Esophagus squamous epithelium (tissue), 5 donors: ENCODE data around the gene TBRG4. TPM values are rescaled to one million over a fixed set of nuclear protein-coding genes. Genes with fewer than 3 reads are reported as not detected.

Experiments used
- DNase-seq: peaks from one replicate; lab custom pipeline; 2025; lab: John Stamatoyannopoulos, UW
- H3K27ac ChIP-seq, 4 donors: fragments of 200-600 bp; sonication (generic); one replicate each; pipeline ENCODE4 v1.5.1; 2016 to 2019; ENCODE audit warnings: mild to moderate bottlenecking in 1 of 4
- H3K27me3 ChIP-seq, 4 donors: fragments of 200-600 bp; sonication (generic); 1 replicate in 3 of 4; 2 replicates in 1 of 4; pipeline versions ENCODE4 v1.5.1 to v1.6.0; 2017 to 2021; ENCODE audit warnings: antibody characterized with exemption in 1 of 4
- H3K36me3 ChIP-seq, 3 donors: fragments of 200-600 bp; sonication (generic); one replicate each; pipeline ENCODE4 v1.5.1; 2016 to 2019
- H3K4me1 ChIP-seq, 3 donors: fragments of 200-600 bp; sonication (generic); one replicate each; pipeline ENCODE4 v1.5.1; 2017 to 2019
- H3K4me3 ChIP-seq, 4 donors: fragments of 200-600 bp; sonication (generic); 1 replicate in 3 of 4; 2 replicates in 1 of 4; pipeline ENCODE4 v1.5.1; 2016 to 2019; ENCODE audit warnings: mild to moderate bottlenecking in 2 of 4, moderate library complexity in 1 of 4
- H3K9me3 ChIP-seq, 3 donors: fragments of 200-600 bp; sonication (generic); one replicate each; pipeline ENCODE4 v1.5.1; 2016 to 2019
- POLR2A ChIP-seq, 4 donors: fragments of 450-650 bp; IDR thresholded peaks; one replicate each; pipeline ENCODE4 v1.6.1; 2017; ENCODE audit warnings: antibody characterized with exemption in 4 of 4, mild to moderate bottlenecking in 4 of 4, moderate library complexity in 3 of 4
- WGBS, 2 donors: methylation state at CpG; one replicate each; pipeline ENCODE4 v1.1.5; 2018; 5-methylcytosine and 5-hydroxymethylcytosine counted together
- intact Hi-C: fragments of 100-400 bp; cut with DNase I; formaldehyde crosslinking; loops from one replicate; pipeline ENCODE4 v1.15.0; 2022
- total RNA-seq, 4 donors: library from RNA; depleted of rRNA; stranded (reverse); fragments of >200 nt; gene quantifications; one replicate each; pipeline ENCODE4 v1.1.0, GENCODE V29; 2016
- TF ChIP-seq, protein P1 (sequence below), 6 experiments: fragments of 450-650 bp in 4 of 6; fragments of 200-600 bp in 2 of 6; sonication (generic) in 2 of 6; IDR thresholded peaks; one replicate each; pipeline ENCODE4 v1.5.1; 2016 to 2019; ENCODE audit warnings: antibody characterized with exemption in 6 of 6, mild to moderate bottlenecking in 4 of 6, moderate library complexity in 4 of 6
- donor health status: DM: yes; HTN: yes; CAD: no.

TBRG4 gene
- total RNA-seq, 4 donors from 2014 or later: 52.9 to 79.5 (median 65.4) TPM

DNA sequence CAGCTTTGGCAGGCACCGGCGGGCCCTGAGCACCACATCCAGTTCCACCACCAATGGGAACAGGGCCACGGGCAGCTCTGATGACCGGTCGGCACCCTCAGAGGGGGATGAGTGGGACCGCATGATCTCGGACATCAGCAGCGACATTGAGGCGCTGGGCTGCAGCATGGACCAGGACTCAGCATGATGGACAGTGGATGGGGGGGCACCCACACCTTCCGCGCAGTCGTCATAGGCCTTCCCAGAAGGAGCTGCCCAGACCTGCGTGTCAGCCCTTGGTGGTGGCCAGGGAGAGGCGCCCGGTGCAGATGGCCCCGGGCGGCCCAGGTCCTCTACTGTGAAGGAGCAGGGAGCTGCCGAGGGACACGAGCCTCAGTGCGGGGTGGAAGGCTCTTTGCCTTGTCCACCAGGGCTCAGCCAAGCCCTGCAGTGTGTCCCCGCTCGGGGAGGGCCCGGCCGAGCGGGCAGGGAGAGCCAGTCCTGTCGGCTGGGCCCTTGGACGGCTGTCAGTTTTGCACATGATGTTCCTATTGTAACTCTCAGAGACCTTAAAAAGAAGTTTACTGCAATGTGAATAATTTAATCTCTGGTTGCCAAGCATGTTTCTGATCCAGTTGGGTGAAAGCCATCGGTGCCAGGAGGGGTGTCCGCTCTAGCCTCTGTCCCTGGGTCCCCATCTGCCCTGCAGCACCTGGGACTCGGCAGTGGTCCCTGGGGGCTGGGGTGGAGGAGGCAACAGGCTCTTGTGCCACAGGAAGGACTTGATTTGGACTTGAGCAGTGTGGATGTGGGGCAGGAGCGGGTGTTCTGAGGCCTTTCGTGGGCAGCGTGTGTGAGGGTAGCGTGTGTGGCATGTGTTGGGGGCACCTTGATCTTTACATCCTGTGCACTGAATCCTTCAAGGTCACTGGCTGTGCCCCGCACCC, 35.4 kb downstream of the TBRG4 start:
- intact Hi-C loops: no loop called here
- no peak for TF ChIP-seq POLR2A (IDR thresholded peaks at IDR 0.05)
- TF ChIP-seq, protein P1, sequence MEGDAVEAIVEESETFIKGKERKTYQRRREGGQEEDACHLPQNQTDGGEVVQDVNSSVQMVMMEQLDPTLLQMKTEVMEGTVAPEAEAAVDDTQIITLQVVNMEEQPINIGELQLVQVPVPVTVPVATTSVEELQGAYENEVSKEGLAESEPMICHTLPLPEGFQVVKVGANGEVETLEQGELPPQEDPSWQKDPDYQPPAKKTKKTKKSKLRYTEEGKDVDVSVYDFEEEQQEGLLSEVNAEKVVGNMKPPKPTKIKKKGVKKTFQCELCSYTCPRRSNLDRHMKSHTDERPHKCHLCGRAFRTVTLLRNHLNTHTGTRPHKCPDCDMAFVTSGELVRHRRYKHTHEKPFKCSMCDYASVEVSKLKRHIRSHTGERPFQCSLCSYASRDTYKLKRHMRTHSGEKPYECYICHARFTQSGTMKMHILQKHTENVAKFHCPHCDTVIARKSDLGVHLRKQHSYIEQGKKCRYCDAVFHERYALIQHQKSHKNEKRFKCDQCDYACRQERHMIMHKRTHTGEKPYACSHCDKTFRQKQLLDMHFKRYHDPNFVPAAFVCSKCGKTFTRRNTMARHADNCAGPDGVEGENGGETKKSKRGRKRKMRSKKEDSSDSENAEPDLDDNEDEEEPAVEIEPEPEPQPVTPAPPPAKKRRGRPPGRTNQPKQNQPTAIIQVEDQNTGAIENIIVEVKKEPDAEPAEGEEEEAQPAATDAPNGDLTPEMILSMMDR (IDR thresholded peaks at IDR 0.05): no peak
- Histone ChIP-seq H3K4me3 (no peak overlapping the region), H3K36me3 (peaks cover 30 to 70% (median 32%) of the 10 kb centered on the region in 3 donors), H3K27me3 (no peaks in the 10 kb centered on the region), H3K27ac (no peak overlapping the region), H3K4me1 (peaks cover 3 to 20% (median 5%) of the 10 kb centered on the region in 3 donors), H3K9me3 (no peaks in the 10 kb centered on the region)
- no peak for DNase-seq
- 86 to 90% methylated on average over 5 to 9 of the region's 35 CpGs for WGBS, 2 donors

DNA sequence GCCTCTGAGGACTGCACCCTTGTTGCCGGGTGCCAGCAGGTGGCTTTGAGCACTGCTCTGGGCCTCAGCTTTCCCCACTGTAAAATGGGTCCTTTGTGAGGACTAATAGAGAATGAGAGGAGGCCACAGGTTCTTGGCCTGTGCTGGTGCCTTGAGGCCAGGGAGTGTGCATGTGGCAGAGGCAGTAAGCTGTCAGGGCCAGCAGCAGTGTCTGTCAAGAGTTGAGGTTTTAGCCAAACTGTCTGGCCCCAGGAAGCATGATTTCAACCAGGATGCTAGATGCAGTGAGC, 36.2 kb downstream of the TBRG4 start:
- intact Hi-C loops: no loop called here
- TF ChIP-seq, protein P1 (IDR thresholded peaks at IDR 0.05): no peak
- TF ChIP-seq POLR2A (IDR thresholded peaks at IDR 0.05): no peak
- Histone ChIP-seq H3K27me3 (no peaks in the 10 kb centered on the region), H3K4me1 (peaks cover 3 to 20% (median 5%) of the 10 kb centered on the region in 3 donors), H3K4me3 (no peak overlapping the region), H3K36me3 (peaks cover 30 to 78% (median 32%) of the 10 kb centered on the region in 3 donors), H3K9me3 (no peaks in the 10 kb centered on the region), H3K27ac (no peak overlapping the region)
- WGBS, 2 donors: no CpG with 5 or more reads among the region's 1 CpG
- no peak for DNase-seq

DNA sequence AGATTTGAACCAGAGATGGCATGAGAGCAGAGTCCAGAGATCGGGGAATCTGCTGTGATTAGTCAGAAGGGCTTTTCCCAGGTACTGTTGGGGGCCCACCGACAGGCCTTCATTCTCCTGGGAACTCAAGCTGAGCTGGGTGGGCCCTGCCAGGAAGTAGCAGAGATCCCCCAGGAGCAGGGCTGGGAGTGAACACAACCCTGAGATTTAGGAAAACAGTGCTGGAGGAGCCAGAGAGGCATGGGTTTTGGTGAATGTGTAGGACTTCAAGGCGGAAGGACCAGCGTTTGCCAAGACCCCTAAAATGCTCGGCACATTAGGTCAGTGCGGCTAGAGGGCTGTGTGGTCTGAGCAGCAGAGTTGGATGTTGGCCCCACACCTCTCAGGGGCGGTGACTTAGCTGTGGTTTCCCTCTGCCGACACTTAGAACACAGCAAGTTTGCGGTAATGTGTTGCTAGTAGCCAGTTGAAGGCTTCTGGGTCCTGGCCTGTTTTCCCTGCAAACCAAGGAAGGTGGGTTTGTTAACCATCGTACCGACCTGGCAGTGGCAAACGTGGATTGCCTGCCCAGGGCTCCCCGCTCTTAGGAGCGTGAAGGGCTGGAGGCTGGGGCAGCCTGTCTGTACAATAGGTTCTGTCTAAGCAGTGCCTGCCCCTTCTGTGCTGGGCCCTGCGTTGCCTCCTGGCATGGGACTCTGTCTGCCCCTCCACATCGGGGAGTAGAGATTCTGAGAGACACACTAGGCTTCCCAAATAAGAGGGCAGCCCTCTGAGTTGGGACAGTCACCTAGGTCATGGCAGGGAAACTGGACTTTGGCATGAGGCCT, 36.8 kb downstream of the TBRG4 start:
- peaks cover 30 to 84% (median 32%) of the 10 kb centered on the region in 3 donors for H3K36me3 ChIP-seq

DNA sequence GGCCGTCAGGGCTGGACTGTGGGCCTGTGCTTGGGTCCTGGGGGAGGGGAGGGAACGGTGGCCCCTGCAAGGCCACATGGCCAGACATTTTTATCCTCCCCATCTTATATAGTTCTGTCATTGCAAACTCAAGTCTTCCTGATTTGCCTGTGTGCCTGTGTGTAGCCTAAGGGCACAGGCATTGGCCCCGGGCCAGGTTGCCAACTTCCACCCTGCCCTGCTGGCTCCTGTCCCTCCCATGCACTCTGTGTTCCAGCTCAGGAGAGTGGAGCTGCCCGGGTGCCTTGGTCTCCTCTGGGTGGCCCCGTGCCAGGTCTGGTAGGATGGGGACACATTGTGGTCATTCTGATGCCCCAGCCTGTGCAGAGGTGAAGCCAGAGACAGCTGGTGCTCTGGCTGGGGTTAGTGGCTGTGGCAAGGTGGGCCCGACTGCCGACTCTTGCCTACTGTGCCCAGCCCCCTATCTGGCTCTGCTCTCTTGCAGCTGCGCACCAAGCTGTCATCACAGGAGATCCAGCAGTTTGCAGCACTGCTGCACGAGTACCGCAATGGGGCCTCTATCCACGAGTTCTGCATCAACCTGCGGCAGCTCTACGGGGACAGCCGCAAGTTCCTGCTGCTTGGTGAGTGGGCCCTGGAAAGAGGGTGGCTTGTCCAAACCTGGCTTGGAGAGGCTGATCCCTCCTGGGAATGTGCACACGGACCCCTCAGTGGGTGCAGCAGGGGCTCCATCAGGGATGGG, 37.5 kb downstream of the TBRG4 start:
- intact Hi-C loops: no loop called here
- Histone ChIP-seq H3K4me1 (peaks cover 3 to 20% (median 5%) of the 10 kb centered on the region in 3 donors), H3K4me3 (no peak overlapping the region), H3K9me3 (no peaks in the 10 kb centered on the region), H3K27me3 (no peaks in the 10 kb centered on the region), H3K36me3 (peaks cover 32 to 92% (median 37%) of the 10 kb centered on the region in 3 donors), H3K27ac (no peak overlapping the region)
- 73 to 77% methylated on average over 6 to 14 of the region's 15 CpGs for WGBS, 2 donors
- DNase-seq: no peak
- TF ChIP-seq, protein P1 (IDR thresholded peaks at IDR 0.05): no peak
- no peak for TF ChIP-seq POLR2A (IDR thresholded peaks at IDR 0.05)

More for the DNA sequence above, 36.8 kb downstream of the TBRG4 start:
- Histone ChIP-seq H3K4me1 (peaks cover 3 to 20% (median 5%) of the 10 kb centered on the region in 3 donors), H3K27ac (no peak overlapping the region), H3K27me3 (no peaks in the 10 kb centered on the region), H3K9me3 (no peaks in the 10 kb centered on the region), H3K4me3 (no peak overlapping the region)
- DNase-seq: no peak
- 79 to 88% methylated on average over 6 to 7 of the region's 16 CpGs for WGBS, 2 donors
- TF ChIP-seq POLR2A (IDR thresholded peaks at IDR 0.05): no peak
- TF ChIP-seq, protein P1 (IDR thresholded peaks at IDR 0.05): no peak
- intact Hi-C loops: no loop called here
